T-helper 2 cell treated with Interferon-gamma antibody and Interleukin-4, amounts not matched to agents 100 ng/mL and 5 ng/mL, for 36 hours (primary cell): ENCODE results near the gene SH3GL2. TPM values are rescaled to one million over a fixed set of nuclear protein-coding genes. Genes with fewer than 3 reads are reported as not detected.

Experiments used
- intact Hi-C: fragments of 100-400 bp; cut with micrococcal nuclease; formaldehyde crosslinking; loops from one replicate; pipeline ENCODE4 v1.15.1; 2023
- total RNA-seq: library from RNA; stranded (reverse); gene quantifications from 2 replicates; pipeline ENCODE4 v1.2.3, GENCODE V29; 2022

SH3GL2 gene
- total RNA-seq: not detected in 2 replicates

- intact Hi-C loops: no loop called here
Measured at GRCh38 chr9:17578911-17579793, at the start of gene SH3GL2. SH3GL2 (plus strand) TSS chr9:17579066.

DNA sequence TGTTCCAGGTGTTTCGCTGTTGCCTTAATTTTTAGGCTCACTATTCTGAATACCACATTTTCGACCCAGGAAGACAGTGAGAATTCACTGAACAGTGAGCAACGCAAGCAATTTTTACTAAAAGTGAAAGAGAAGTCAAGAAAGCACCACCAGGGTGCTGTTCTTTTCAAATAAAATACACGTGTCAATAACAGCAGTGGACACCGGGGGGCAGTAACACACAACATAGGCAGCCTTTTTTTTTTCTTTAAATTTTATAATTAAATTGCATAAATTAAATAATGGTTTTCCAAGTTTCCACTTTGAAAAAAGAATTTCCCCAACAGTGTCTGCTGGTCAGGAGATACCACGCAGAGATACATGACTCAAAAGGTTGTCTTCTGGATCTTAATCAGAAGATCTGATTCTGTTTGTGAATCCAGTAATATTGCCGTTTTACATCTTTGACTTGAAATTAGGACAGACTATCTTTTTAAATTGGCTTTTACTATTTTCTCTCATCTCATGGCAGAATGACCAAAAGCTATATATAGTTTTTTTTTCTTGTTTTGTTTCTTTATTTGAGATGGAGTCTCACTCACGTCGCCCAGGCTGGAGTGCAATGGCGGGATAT is 47.1 kb upstream of the SH3GL2 start:
- intact Hi-C loops: loop anchor here (1.0 to 2.0 kb wide), 2 partner anchors 271 to 682 kb away; no protein-coding TSS in a partner anchor

DNA sequence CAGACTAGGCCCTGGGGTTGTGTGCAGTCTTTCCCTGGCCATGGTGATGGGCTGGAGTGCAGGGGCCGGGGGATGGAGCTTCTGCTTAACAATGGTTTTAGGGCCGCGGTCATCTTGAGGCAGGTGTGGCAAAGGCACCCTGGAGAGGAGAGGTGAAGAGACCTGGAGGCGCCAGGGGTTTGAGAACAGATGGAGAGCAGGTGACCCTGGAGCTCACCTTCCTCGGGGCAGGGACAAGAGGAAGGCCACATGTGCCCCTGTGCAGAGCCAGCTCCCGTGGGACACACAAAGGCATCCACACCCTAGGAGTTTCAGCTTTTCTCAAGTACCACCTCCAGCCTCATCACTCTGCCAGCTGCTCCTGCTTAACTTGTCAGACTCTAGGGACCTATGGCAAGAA is 46.4 kb upstream of the SH3GL2 start:
- intact Hi-C loops: no loop called here

- intact Hi-C loops: no loop called here
Measured at GRCh38 chr9:17535176-17535575, 43.7 kb upstream of the SH3GL2 start.

DNA sequence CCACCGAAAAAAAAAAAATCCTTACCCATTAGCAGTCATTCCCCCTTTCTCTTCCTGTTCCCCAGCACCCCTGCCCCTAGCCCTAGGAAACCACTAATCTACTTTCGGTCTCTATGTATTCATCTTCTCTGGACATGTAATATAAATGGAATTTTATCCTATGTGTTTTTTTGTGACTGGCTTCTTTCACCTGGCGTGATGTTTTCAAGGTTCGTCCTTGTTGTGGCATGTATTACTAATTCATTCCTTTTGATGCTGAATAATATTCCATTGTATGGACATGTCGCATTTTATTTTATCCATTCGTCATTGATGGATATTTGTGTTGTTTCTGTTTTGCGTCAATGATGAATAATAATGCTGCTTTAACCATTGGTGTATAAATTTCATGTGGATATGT is 42.8 kb upstream of the SH3GL2 start:
- intact Hi-C loops: no loop called here

DNA sequence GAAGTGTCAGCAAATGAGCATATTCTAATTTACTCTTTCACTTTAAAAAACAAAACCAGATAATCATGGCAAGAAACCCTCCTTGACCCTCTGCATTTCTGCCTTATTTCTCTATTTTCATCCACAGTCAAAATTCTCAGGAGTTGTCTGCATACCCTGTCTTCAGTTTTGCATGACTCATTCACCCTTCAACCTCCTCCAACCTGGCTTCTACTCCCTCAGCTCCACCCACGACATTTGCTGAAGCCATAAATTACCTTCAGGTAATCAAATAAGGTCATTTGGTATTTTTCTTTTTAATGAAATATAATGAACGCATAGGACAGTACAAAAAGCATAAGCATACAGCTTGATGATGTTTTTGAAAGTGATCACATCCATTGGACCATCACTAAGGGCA is 27.8 kb upstream of the SH3GL2 start:
- intact Hi-C loops: no loop called here

GRCh38 chr9:17555362-17556054 is 23.4 kb upstream of the SH3GL2 start:
- intact Hi-C loops: no loop called here

DNA sequence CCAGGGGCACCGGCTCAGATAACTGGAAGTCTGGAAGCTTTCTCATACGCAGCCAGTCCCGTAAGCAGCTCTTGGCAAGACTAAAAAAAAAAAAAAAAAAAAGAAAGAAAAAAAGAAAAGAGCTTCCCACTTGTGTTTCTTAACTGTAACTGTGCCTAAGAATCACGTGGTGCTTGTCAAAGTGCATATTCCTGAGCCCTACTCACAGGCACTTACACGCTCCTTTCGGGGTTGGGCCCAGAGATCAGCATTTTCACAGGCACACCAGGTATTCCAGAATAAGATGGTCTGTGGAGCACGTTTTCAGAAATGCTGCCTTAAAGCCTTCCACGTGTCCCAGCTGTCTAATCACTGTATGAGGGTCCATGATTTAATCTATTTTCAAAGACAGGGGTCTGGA is 22.6 kb upstream of the SH3GL2 start:
- intact Hi-C loops: no loop called here

DNA sequence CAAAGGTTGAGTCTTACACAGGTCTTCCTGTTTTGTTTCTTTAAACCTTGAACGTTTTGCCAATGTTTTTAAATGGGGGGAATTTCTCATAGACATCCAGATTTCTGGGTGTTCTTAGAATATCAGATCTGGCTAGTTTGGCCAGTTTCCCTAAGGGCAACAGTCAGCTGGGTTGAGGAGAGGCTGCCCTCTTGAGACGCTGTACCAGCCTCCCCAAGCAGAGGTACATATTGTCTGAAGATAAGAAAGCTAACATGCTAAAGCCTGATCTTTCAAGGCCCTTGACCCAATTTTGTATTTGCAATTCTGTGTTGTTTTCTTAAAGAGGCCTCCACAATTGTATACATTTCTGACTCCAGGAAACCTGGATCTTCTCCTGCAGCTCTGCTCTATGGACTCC is 21.9 kb upstream of the SH3GL2 start:
- intact Hi-C loops: no loop called here

- intact Hi-C loops: no loop called here
Measured at GRCh38 chr9:17571825-17572224, 7.0 kb upstream of the SH3GL2 start.

DNA sequence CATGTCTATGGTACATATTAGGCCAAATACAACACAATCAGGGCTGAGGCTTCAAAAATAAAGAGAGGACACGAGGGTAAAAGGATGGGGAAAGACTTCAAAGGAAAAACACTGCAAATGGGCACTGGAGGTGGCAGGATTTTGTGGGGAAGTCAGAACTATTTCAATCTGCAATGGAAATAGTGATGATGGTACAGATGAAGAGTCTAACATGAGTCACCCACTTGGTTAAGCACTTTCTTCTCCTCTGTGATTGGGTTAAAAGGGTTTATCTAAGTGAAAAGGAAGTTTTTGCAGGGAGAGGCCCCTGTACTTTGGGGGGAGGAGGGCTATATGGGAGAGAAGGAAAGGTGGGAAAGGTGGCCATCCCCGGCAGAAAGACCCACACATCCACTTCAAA is 4.5 kb upstream of the SH3GL2 start:
- intact Hi-C loops: no loop called here

DNA sequence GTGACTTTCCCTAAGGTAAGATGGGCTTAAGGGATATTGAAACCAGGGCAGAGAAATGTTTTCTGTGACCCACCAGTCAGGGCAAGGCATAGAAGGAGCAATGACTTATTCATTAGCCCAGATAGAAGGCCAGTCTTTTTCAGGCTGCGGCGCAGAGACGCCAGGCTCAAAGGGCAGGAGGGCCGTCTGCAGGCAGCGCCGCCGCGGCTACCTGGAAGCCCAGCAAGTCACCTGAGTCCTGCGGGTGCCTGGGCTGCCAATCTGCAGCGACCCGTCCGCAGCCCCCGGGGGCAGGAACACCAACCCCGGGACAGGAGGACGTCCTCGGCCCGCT is 322 bp upstream of the SH3GL2 start:
- intact Hi-C loops: no loop called here

DNA sequence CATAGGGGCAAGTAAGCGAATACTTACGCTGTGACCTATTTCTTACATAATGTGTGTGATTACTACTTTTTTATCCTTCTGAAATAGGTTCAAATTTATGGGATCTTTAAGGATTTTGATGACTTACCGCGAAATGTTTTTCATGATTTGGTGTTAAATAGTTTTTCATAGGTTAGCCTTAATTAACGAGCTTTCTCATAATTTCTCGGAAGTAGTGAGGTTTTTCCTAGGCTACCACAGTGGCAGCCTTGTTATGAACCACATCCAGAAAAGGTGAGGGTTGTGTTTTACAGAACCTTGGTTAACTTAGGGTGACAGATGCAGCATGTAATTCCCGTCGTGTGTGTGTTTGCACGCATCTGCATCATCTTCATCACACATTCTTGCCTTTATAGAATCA is 1.3 kb downstream of the SH3GL2 start:
- intact Hi-C loops: loop anchor here (10.0 kb wide), 1 partner anchor 55 kb away; no protein-coding TSS in a partner anchor

GRCh38 chr9:17587113-17587512 is 8.2 kb downstream of the SH3GL2 start:
- intact Hi-C loops: loop anchor here (10.0 kb wide), 1 partner anchor 62 kb away; no protein-coding TSS in a partner anchor

DNA sequence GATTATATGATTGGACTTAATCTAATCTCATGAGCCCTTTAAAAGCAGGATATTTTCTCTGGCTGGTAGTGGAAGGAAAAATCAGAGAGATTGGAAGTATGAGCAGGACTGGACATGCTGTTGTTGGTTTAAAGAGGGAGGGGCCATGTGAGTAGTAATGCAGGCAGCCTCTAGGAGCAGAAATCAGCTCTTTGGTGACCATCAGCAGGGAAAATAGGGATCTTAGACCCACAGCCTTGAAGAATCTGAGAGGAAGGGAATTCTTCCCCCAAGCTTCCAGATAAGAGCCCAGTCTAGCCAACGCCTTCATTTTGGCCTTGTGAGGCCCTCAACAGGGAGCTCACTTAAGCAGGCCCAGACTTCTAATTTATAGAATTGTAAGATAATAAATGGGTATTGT is 9.5 kb downstream of the SH3GL2 start:
- intact Hi-C loops: loop anchor here (10.0 kb wide), 1 partner anchor 64 kb away; no protein-coding TSS in a partner anchor

DNA sequence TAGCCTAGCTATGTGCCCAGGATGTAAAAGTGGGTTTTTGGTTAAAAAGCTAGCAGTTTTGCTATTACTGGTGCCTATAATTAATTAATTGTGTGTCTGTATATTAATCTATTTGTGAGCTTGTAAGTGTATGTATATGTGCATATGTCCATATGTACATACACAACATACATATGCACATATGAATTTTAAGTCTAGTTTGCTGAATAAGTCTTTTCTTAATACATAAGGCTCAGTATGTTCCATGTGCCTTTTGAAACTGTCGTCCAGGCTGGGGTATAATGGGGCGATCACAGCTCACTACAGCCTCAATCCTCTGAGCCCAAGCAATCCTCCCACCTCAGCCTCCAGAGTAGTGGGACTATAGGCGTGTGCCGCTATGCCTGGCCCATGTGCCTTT is 10.1 kb downstream of the SH3GL2 start:
- intact Hi-C loops: loop anchor here (10.0 kb wide), 1 partner anchor 64 kb away; no protein-coding TSS in a partner anchor

DNA sequence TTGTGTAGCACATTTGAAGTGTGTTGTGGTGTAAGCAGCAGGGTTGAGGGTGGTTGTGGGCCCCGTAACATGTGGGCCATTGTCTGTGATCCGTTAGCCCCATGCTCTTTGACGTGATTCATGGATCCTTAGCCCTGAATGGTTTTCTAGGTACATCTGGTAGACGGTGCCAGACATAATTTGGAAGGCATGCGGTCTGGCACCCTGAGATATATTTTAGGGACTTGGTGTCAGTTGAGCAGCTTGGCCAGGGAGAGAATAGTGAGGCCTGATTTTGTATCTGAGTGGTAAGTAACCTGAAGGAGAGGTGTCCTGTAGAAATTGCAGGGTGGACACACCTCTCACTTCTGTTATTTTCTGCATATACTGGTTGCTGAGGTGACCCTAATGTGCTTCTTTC is 10.9 kb downstream of the SH3GL2 start:
- intact Hi-C loops: loop anchor here (10.0 kb wide), 1 partner anchor 65 kb away; no protein-coding TSS in a partner anchor

- intact Hi-C loops: no loop called here
Measured at GRCh38 chr9:17594961-17595360, 16.1 kb downstream of the SH3GL2 start.

- intact Hi-C loops: no loop called here
Measured at GRCh38 chr9:17597977-17598376, 19.1 kb downstream of the SH3GL2 start.

DNA sequence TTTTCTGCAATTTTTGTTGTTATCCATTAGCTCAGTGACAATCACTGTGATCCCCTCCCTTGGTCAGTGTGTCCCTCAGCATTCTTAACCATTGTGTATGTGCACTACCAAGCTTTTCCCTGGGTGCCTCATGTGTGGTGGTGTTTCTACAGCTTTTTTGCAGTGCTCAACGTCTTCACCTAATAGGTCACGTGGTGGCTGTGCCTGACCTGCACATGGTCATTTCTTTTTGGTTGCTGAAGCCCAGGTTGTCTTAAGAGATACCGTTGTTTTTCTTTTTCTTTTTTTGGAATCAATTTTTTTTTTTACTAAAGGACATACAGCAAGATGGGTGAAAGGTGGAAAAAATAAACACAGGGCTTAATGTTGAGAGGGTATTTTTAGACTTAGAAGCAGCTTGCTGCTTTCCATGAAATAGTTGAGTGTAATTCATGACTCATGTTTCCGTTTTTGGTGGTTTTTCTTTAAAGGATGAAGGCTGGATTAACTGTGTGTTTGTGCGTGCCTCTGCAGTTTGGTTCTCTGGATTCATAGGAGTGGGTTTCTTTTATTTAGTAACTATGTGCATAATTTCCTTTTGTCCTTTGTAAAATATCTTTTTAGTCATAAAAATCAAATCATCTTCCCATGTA is 22.2 kb downstream of the SH3GL2 start:
- intact Hi-C loops: no loop called here

GRCh38 chr9:17604556-17604955 is 25.7 kb downstream of the SH3GL2 start:
- intact Hi-C loops: no loop called here
